Measurements from ENCODE around the gene ATAD2B.

- TF ChIP-seq POLR2A (IDR thresholded peaks at IDR 0.05) (no peak), CTCF (IDR thresholded peaks at IDR 0.05) (no peak)
These were observed 24.7 kb downstream of the ATAD2B start for GRCh38 chr2:23901966-23902846.

Measured in body of pancreas (tissue), 4 donors.